H1 (cell line): Measurements from ENCODE around the gene SLC25A39. TPM values are rescaled to one million over a fixed set of nuclear protein-coding genes. Genes with fewer than 3 reads are reported as not detected.
A peak's percentile ranks its signal among the peaks of the same experiment; 100 is the strongest.

Source experiments
- CTCF ChIA-PET: fragments of 300-600 bp; sonication (Branson Sonifier 250); formaldehyde crosslinking; loops from one replicate; lab custom pipeline; 2021; ENCODE audit not compliant: partially characterized antibody; lab: Charles Lee
- POLR2A ChIA-PET: fragments of 300-600 bp; sonication (Branson Sonifier 250); formaldehyde crosslinking; loops from one replicate; lab custom pipeline; 2021; ENCODE audit warnings: inconsistent platforms; ENCODE audit not compliant: partially characterized antibody; lab: Charles Lee
- DNase-seq, 2 experiments: peaks; one replicate each; pipeline versions ENCODE4 v3.0.0 to v3.0.0-alpha.2; 2010 to 2022; ENCODE audit warnings: low spot score in 2 of 2, low read depth in 1 of 2, mixed read lengths in 1 of 2
- FAIRE-seq: peaks from 2 replicates; lab custom pipeline; 2011; peaks lifted over from hg19 to GRCh38; lab: Jason Lieb, UNC
- H2AFZ ChIP-seq: 2 replicates; pipeline ENCODE4 v1.8.1; 2012; ENCODE audit warnings: low read length, inconsistent platforms
- H2AK5ac ChIP-seq: 2 replicates; pipeline ENCODE4 v1.6.1; 2013; ENCODE audit warnings: low read depth, low read length
- H2BK120ac ChIP-seq: replicated peaks from 2 replicates; pipeline ENCODE3; 2013; ENCODE audit warnings: low read depth, low read length, inconsistent platforms
- H2BK12ac ChIP-seq: 2 replicates; pipeline ENCODE4 v1.6.1; 2013; ENCODE audit warnings: low read depth, low read length
- H2BK15ac ChIP-seq: 2 replicates; pipeline ENCODE4 v1.6.1; 2013; ENCODE audit warnings: low read length
- H2BK20ac ChIP-seq: 2 replicates; pipeline ENCODE4 v1.6.1; 2013; ENCODE audit warnings: low read length
- H2BK5ac ChIP-seq: 2 replicates; pipeline ENCODE4 v1.6.1; 2013; ENCODE audit warnings: low read depth, low read length
- H3K14ac ChIP-seq: 2 replicates; pipeline ENCODE4 v1.6.1; 2013; ENCODE audit warnings: inconsistent platforms; ENCODE audit not compliant: insufficient read length
- H3K18ac ChIP-seq: 2 replicates; pipeline ENCODE4 v1.6.1; 2013; ENCODE audit warnings: low read length; ENCODE audit errors: extremely low read depth
- H3K23ac ChIP-seq: 2 replicates; pipeline ENCODE4 v1.6.1; 2013; ENCODE audit warnings: inconsistent platforms; ENCODE audit not compliant: insufficient read length
- H3K23me2 ChIP-seq: 2 replicates; pipeline ENCODE4 v1.6.1; 2013; ENCODE audit warnings: low read depth, low read length
- H3K27ac ChIP-seq: 2 replicates; pipeline ENCODE4 v1.6.1; 2011; ENCODE audit warnings: low read depth, low read length, inconsistent platforms
- H3K27me3 ChIP-seq, 4 experiments: replicated peaks in 1 of 4; 1 replicate in 1 of 4; 2 replicates in 3 of 4; pipeline versions ENCODE4 v1.6.1 to v1.8.1; 2011 to 2013; ENCODE audit warnings: low read length in 3 of 4, mild to moderate bottlenecking in 3 of 4, inconsistent platforms in 2 of 4, mixed read lengths in 2 of 4, moderate library complexity in 1 of 4; ENCODE audit not compliant: control insufficient read depth in 3 of 4, insufficient read depth in 3 of 4; ENCODE audit errors: extremely low read depth in 1 of 4
- H3K36me3 ChIP-seq, 4 experiments: 2 replicates each; pipeline versions ENCODE4 v1.6.1 to v1.8.1; 2011 to 2013; ENCODE audit warnings: mild to moderate bottlenecking in 4 of 4, low read length in 3 of 4, moderate library complexity in 2 of 4, control low read depth in 1 of 4, inconsistent platforms in 1 of 4; ENCODE audit not compliant: insufficient read depth in 4 of 4, control insufficient read depth in 2 of 4
- H3K4ac ChIP-seq: replicated peaks from 2 replicates; pipeline ENCODE3; 2013; ENCODE audit warnings: low read length, low read depth, mixed read lengths, inconsistent platforms; ENCODE audit not compliant: insufficient read length
- H3K4me1 ChIP-seq, 4 experiments: replicated peaks in 1 of 4; 1 replicate in 1 of 4; 2 replicates in 3 of 4; pipeline versions ENCODE4 v1.6.1 to v1.8.1; 2011 to 2013; ENCODE audit warnings: low read length in 3 of 4, inconsistent platforms in 2 of 4, mixed read lengths in 1 of 4; ENCODE audit not compliant: insufficient read depth in 4 of 4, control insufficient read depth in 3 of 4
- H3K4me2 ChIP-seq, 2 experiments: 2 replicates each; pipeline versions ENCODE4 v1.6.1 to v1.8.1; 2011 to 2013; ENCODE audit warnings: low read depth in 2 of 2, low read length in 2 of 2, control low read depth in 1 of 2, inconsistent platforms in 1 of 2, mild to moderate bottlenecking in 1 of 2; ENCODE audit not compliant: insufficient read depth in 1 of 2
- H3K4me3 ChIP-seq, 4 experiments: fragments of 200-600, 300-600 bp in 1 of 4; sonication (generic), shearing (Covaris generic), sonication (Bioruptor Twin) in 1 of 4; 2 replicates each; pipeline versions ENCODE4 v1.5.1 to v1.8.1; 2011 to 2016; ENCODE audit warnings: low read length in 4 of 4, low read depth in 3 of 4, control low read depth in 2 of 4, inconsistent platforms in 2 of 4, mild to moderate bottlenecking in 2 of 4, mixed read lengths in 1 of 4, moderate library complexity in 1 of 4; ENCODE audit not compliant: insufficient read depth in 2 of 4; ENCODE audit errors: extremely low read depth in 1 of 4
- H3K56ac ChIP-seq: replicated peaks from 2 replicates; pipeline ENCODE3; 2013; ENCODE audit warnings: low read depth, mild to moderate bottlenecking, mixed read lengths, low read length, inconsistent platforms; ENCODE audit not compliant: insufficient read length
- H3K79me1 ChIP-seq: 2 replicates; pipeline ENCODE4 v1.6.1; 2013; ENCODE audit warnings: low read depth, low read length, control low read depth
- H3K79me2 ChIP-seq, 2 experiments: 2 replicates each; pipeline versions ENCODE4 v1.6.1 to v1.8.1; 2012 to 2013; ENCODE audit warnings: low read length in 2 of 2, mild to moderate bottlenecking in 2 of 2, inconsistent platforms in 1 of 2; ENCODE audit not compliant: insufficient read depth in 2 of 2, control insufficient read depth in 1 of 2
- H3K9ac ChIP-seq, 4 experiments: replicated peaks in 1 of 4; 1 replicate in 1 of 4; 2 replicates in 3 of 4; pipeline versions ENCODE4 v1.6.1 to v1.8.1; 2011 to 2013; ENCODE audit warnings: low read depth in 3 of 4, low read length in 3 of 4, control low read depth in 2 of 4, mild to moderate bottlenecking in 2 of 4, moderate library complexity in 2 of 4, inconsistent platforms in 1 of 4; ENCODE audit errors: extremely low read depth in 1 of 4
- H3K9me3 ChIP-seq, 2 experiments: 2 replicates each; pipeline versions ENCODE4 v1.6.1 to v1.8.1; 2012 to 2013; ENCODE audit warnings: mild to moderate bottlenecking in 2 of 2, moderate library complexity in 2 of 2, control low read depth in 1 of 2, inconsistent platforms in 1 of 2, low read depth in 1 of 2, low read length in 1 of 2, mixed read lengths in 1 of 2; ENCODE audit not compliant: insufficient read depth in 2 of 2
- H4K20me1 ChIP-seq, 2 experiments: replicated peaks in 1 of 2; 2 replicates each; pipeline versions ENCODE3 to v1.8.1; 2011 to 2013; ENCODE audit warnings: inconsistent platforms in 2 of 2, low read length in 2 of 2, mild to moderate bottlenecking in 1 of 2; ENCODE audit not compliant: insufficient read depth in 2 of 2, control insufficient read depth in 1 of 2
- H4K5ac ChIP-seq: 2 replicates; pipeline ENCODE4 v1.6.1; 2013; ENCODE audit warnings: low read length, low read depth, mixed read lengths, inconsistent platforms; ENCODE audit not compliant: insufficient read length
- H4K8ac ChIP-seq: 2 replicates; pipeline ENCODE4 v1.8.0; 2013; ENCODE audit warnings: mild to moderate bottlenecking, moderate library complexity, low read length, inconsistent platforms; ENCODE audit not compliant: insufficient read depth; ENCODE audit errors: extremely low read depth
- H4K91ac ChIP-seq: replicated peaks from 2 replicates; pipeline ENCODE3; 2013; ENCODE audit warnings: low read length, mixed read lengths, inconsistent platforms; ENCODE audit not compliant: insufficient read length
- BRCA1 ChIP-seq: IDR thresholded peaks from 2 replicates; pipeline ENCODE4 v1.6.1; 2012; ENCODE audit warnings: low read depth, low read length, improper control_type of control experiment
- CREB1 ChIP-seq: IDR thresholded peaks from 2 replicates; pipeline ENCODE4 v1.6.1; 2012; ENCODE audit warnings: inconsistent platforms
- E2F6 ChIP-seq: IDR thresholded peaks from 2 replicates; pipeline ENCODE4 v1.6.1; 2012; ENCODE audit warnings: inconsistent platforms
- EZH2 ChIP-seq: fragments of 200-600 bp; sonication (generic); IDR thresholded peaks from 2 replicates; pipeline ENCODE4 v1.7.1; 2012; ENCODE audit warnings: low read depth, mild to moderate bottlenecking, moderate library complexity, low read length, inconsistent platforms; ENCODE audit not compliant: severe bottlenecking
- SP4 ChIP-seq: IDR thresholded peaks from 2 replicates; pipeline ENCODE4 v1.6.1; 2012; ENCODE audit warnings: low read length, inconsistent platforms
- TAF7 ChIP-seq: optimal IDR thresholded peaks from 2 replicates; pipeline ENCODE3; 2011; ENCODE audit warnings: low read depth, mild to moderate bottlenecking, inconsistent platforms, low read length, moderate library complexity, borderline replicate concordance
- WGBS, 2 experiments: shearing (Covaris generic) in 1 of 2; methylation state at CpG; one replicate each; pipeline versions ENCODE4 v1.1.6 to v1.1.7; 2013 to 2015; ENCODE audit warnings: low lambda C conversion rate in 2 of 2, mixed read lengths in 2 of 2, inconsistent platforms in 1 of 2, low coverage in 1 of 2, missing lambda C conversion rate in 1 of 2; ENCODE audit not compliant: insufficient replicate concordance in 2 of 2, insufficient coverage in 1 of 2, insufficient read length in 1 of 2; ENCODE audit errors: extremely low coverage in 1 of 2, missing lambda C conversion rate in 1 of 2; 5-methylcytosine and 5-hydroxymethylcytosine counted together
- polyA plus RNA-seq, 7 experiments: library from polyadenylated mRNA; depleted of rRNA in 3 of 7; stranded (reverse) in 5 of 7; unstranded in 2 of 7; fragments of >200 nt in 5 of 7; fragments of 200-250 nt in 2 of 7; gene quantifications; 1 replicate in 5 of 7; 2 replicates in 1 of 7; 4 replicates in 1 of 7; pipeline versions ENCODE4 v1.2.1 to v1.2.3, GENCODE V29; 2011 to 2013; ENCODE audit warnings: missing spikeins in 2 of 7, mixed read lengths in 2 of 7
- total RNA-seq: library from RNA; stranded (reverse); fragmentation: NEBNext Ultra II Directional; extraction: Animal tissue kit (Norgen Biotek cat#: 25700); gene quantifications from 2 replicates; pipeline ENCODE4 v1.2.1, GENCODE V29; 2021

SLC25A39 gene
- total and polyA plus RNA-seq, 2 of the 8 experiments (the other 6 are each of a cell fraction or from before 2014, with no cell fraction given) = 200 to 291 TPM

- POLR2A ChIA-PET = interaction anchor here (0.8 to 14.6 kb wide), 26 partner anchors 7 to 149 kb away, joined by 3 to 135 read pairs (median 5); partner anchors contain the start of genes RUNDC3A, SLC25A39, SLC4A1 and TMUB2
- Histone ChIP-seq H3K4me2 (peak overlapping the region; percentile 97 to 99), H3K4me3 (peak overlapping the region; percentile 40 to 67 (median 60)), H3K36me3 (peaks cover 0 to 15% (median 10%) of the 10 kb centered on the region in 4 experiments; a peak in 6 of 8 replicates), H2AFZ (no peak overlapping the region), H4K91ac (peak overlapping the region; percentile 57), H3K14ac (no peak overlapping the region), H2BK120ac (no peak overlapping the region), H3K4me1 (peaks cover under 1 to 30% (median 24%) of the 10 kb centered on the region in 4 experiments), H2AK5ac (no peak overlapping the region), H2BK15ac (0 out of 2 replicates have a peak overlapping the region, but pooled peaks have one; percentile 72), H2BK12ac (peak overlapping the region; percentile 75; the same call in 1 of the 2 replicates), H3K23ac (no peak overlapping the region), H3K18ac (peak overlapping the region; percentile 60), H3K56ac (peak overlapping the region; percentile 21), H3K79me1 (no peaks in the 10 kb centered on the region), H3K9ac (peak overlapping the region in 1 of 4 experiments; percentile 53; a peak in 4 of 7 replicates), H4K20me1 (peaks cover 2 to 8% of the 10 kb centered on the region in 2 experiments), H2BK20ac (peak overlapping the region; percentile 80; the same call in 1 of the 2 replicates), H4K5ac (no peak overlapping the region), H2BK5ac (no peak overlapping the region; the same call in 1 of the 2 replicates), H3K23me2 (peaks cover 14% of the 10 kb centered on the region), H3K9me3 (no peaks in the 10 kb centered on the region), H3K27ac (no peak overlapping the region), H3K4ac (peak overlapping the region; percentile 64), H3K27me3 (peaks cover 0 to 19% (median 17%) of the 10 kb centered on the region in 4 experiments; a peak in 6 of 7 replicates), H3K79me2 (no peaks in the 10 kb centered on the region), H4K8ac (peak overlapping the region; percentile 75)
- peak in 1 of 2 experiments; percentile 92 for DNase-seq
- CTCF ChIA-PET = interaction anchor here (0.6 to 5.9 kb wide), 17 partner anchors 9 to 315 kb away, joined by 3 to 42 read pairs (median 5); partner anchors contain the start of gene SLC25A39
- 4% methylated on average over 38 of the region's 38 CpGs; no CpG with 5 or more reads in 1 of the 2 experiments for WGBS, 2 experiments
- peak; percentile 95 for FAIRE-seq
- TF ChIP-seq CREB1 = peak; percentile 14; the same call in 1 of the 2 replicates
- TF ChIP-seq BRCA1 = no peak
- TF ChIP-seq E2F6 = no peak
- TF ChIP-seq SP4 = 0 out of 2 replicates have a peak, but pooled peaks have one; percentile 43
- no peak for TF ChIP-seq TAF7
- TF ChIP-seq EZH2 = peak; percentile 3
These were observed 8.6 kb downstream of the SLC25A39 start for GRCh38 chr17:44315760-44316731.
